B cell (primary cell): ENCODE measurements around the gene RASGRP2. TPM values are rescaled to one million over a fixed set of nuclear protein-coding genes. Genes with fewer than 3 reads are reported as not detected.
A peak's percentile ranks its signal among the peaks of the same experiment; 100 is the strongest.

Source experiments
- ATAC-seq: fragments of 200-7000 bp; cut with Tn5 transposase; one replicate; pipeline ENCODE4 v1.10.0; 2021; ENCODE audit warnings: low read depth, mild to moderate bottlenecking, moderate number of reproducible peaks, moderate library complexity
- CTCF ChIA-PET: fragments of 350-600 bp; sonication (Branson Sonifier 250); formaldehyde crosslinking; loops from one replicate; lab custom pipeline; 2021; ENCODE audit warnings: antibody characterized with exemption, inconsistent platforms; lab: Charles Lee
- POLR2A ChIA-PET: fragments of 350-600 bp; sonication (Branson Sonifier 250); formaldehyde crosslinking; loops from one replicate; lab custom pipeline; 2021; ENCODE audit warnings: antibody characterized with exemption; lab: Charles Lee
- DNase-seq: peaks from one replicate; pipeline ENCODE4 v3.0.0; 2013
- H2AFZ ChIP-seq: 2 replicates; pipeline ENCODE4 v1.6.1; 2012; ENCODE audit warnings: mild to moderate bottlenecking, low read depth, low read length; ENCODE audit not compliant: insufficient read depth, poor library complexity, severe bottlenecking
- H3K27ac ChIP-seq, 2 donors: 1 replicate in 1 of 2; 2 replicates in 1 of 2; pipeline ENCODE4 v1.5.1; 2012 to 2013; ENCODE audit warnings: low read length in 2 of 2, mild to moderate bottlenecking in 2 of 2, moderate library complexity in 1 of 2
- H3K27me3 ChIP-seq, 4 experiments: fragments of 200-600 bp in 1 of 4; sonication (generic) in 1 of 4; replicated peaks in 1 of 4; 1 replicate in 2 of 4; 2 replicates in 2 of 4; pipeline versions ENCODE4 v1.6.1 to v1.7.0; 2013 to 2016; ENCODE audit warnings: low read length in 3 of 4, mild to moderate bottlenecking in 2 of 4, mixed read lengths in 1 of 4, moderate library complexity in 1 of 4; ENCODE audit not compliant: insufficient read depth in 4 of 4, control insufficient read depth in 3 of 4; ENCODE audit errors: control extremely low read depth in 1 of 4
- H3K36me3 ChIP-seq, 2 experiments: replicated peaks in 1 of 2; 1 replicate in 1 of 2; 2 replicates in 1 of 2; pipeline versions ENCODE4 v1.6.1 to v1.7.1; 2013; ENCODE audit warnings: low read length in 1 of 2; ENCODE audit not compliant: insufficient read depth in 2 of 2, control insufficient read depth in 1 of 2; ENCODE audit errors: control extremely low read depth in 1 of 2, extremely low read depth in 1 of 2
- H3K4me1 ChIP-seq, 2 donors: fragments of 200-600 bp in 1 of 2; sonication (generic) in 1 of 2; 1 replicate in 1 of 2; 2 replicates in 1 of 2; pipeline versions ENCODE4 v1.5.1 to v1.6.1; 2013 to 2017; ENCODE audit warnings: low read length in 2 of 2; ENCODE audit not compliant: control insufficient read depth in 2 of 2, insufficient read depth in 2 of 2
- H3K4me2 ChIP-seq: replicated peaks from 2 replicates; pipeline ENCODE3; 2012; ENCODE audit warnings: mild to moderate bottlenecking, low read depth, low read length; ENCODE audit not compliant: poor library complexity, severe bottlenecking
- H3K4me3 ChIP-seq, 5 experiments: fragments of 200-600 bp in 1 of 5; sonication (generic) in 1 of 5; 1 replicate in 3 of 5; 2 replicates in 2 of 5; pipeline versions ENCODE4 v1.5.1 to v1.7.0; 2011 to 2016; ENCODE audit warnings: low read length in 4 of 5, mild to moderate bottlenecking in 4 of 5, low read depth in 2 of 5, control low read depth in 1 of 5, moderate library complexity in 1 of 5; ENCODE audit not compliant: insufficient read depth in 1 of 5; ENCODE audit errors: control extremely low read depth in 1 of 5, extremely low read depth in 1 of 5
- H3K79me2 ChIP-seq: fragments of 200-600 bp; sonication (generic); one replicate; pipeline ENCODE4 v1.6.0; 2016; ENCODE audit warnings: low read length; ENCODE audit not compliant: control insufficient read depth, insufficient read depth
- H3K9ac ChIP-seq: fragments of 200-600 bp; sonication (generic); 2 replicates; pipeline ENCODE4 v1.6.1; 2017; ENCODE audit warnings: mild to moderate bottlenecking, low read length, moderate library complexity
- H3K9me3 ChIP-seq, 3 donors: one replicate each; pipeline versions ENCODE4 v1.6.1 to v1.7.1; 2013; ENCODE audit warnings: low read length in 2 of 3; ENCODE audit not compliant: control insufficient read depth in 2 of 3, insufficient read depth in 1 of 3; ENCODE audit errors: control extremely low read depth in 1 of 3
- H4K20me1 ChIP-seq: 2 replicates; pipeline ENCODE4 v1.6.0; 2012; ENCODE audit warnings: mild to moderate bottlenecking, low read length; ENCODE audit not compliant: insufficient read depth, control insufficient read depth, poor library complexity, severe bottlenecking
- H3K27ac Mint-ChIP-seq: one replicate; pipeline ENCODE4 v1.8.0; 2021; ENCODE audit warnings: mixed read lengths
- H3K27me3 Mint-ChIP-seq: one replicate; pipeline ENCODE4 v1.8.0; 2021; ENCODE audit warnings: mixed read lengths
- H3K4me1 Mint-ChIP-seq: one replicate; pipeline ENCODE4 v1.8.0; 2021; ENCODE audit warnings: mixed read lengths
- H3K4me3 Mint-ChIP-seq: one replicate; pipeline ENCODE4 v1.8.0; 2021; ENCODE audit warnings: mixed read lengths
- H3K9me3 Mint-ChIP-seq: one replicate; pipeline ENCODE4 v1.8.0; 2022; ENCODE audit warnings: mixed read lengths; ENCODE audit not compliant: insufficient read depth
- CTCF ChIP-seq: fragments of 200-600 bp; IDR thresholded peaks from one replicate; pipeline ENCODE4 v1.8.0; 2022; ENCODE audit warnings: antibody characterized with exemption, mild to moderate bottlenecking
- EZH2 ChIP-seq: IDR thresholded peaks from 2 replicates; pipeline ENCODE4 v1.6.1; 2012; ENCODE audit warnings: borderline replicate concordance, low read depth, mild to moderate bottlenecking, moderate library complexity, low read length; ENCODE audit not compliant: insufficient read depth, poor library complexity, severe bottlenecking
- WGBS: methylation state at CpG from one replicate; pipeline ENCODE4 v1.1.5; 2013; ENCODE audit warnings: missing lambda C conversion rate; ENCODE audit not compliant: insufficient coverage; 5-methylcytosine and 5-hydroxymethylcytosine counted together
- intact Hi-C: fragments of 100-400 bp; cut with micrococcal nuclease; formaldehyde crosslinking; loops from one replicate; pipeline ENCODE4 v1.10.0; 2022
- polyA plus RNA-seq: library from polyadenylated mRNA; depleted of rRNA; stranded (reverse); fragments of >200 nt; gene quantifications from 2 replicates; pipeline ENCODE4 v1.2.3, GENCODE V29; 2012
- total RNA-seq, 2 donors: library from RNA; stranded (reverse); fragments of 120-200 nt in 1 of 2; gene quantifications; 1 replicate in 1 of 2; 2 replicates in 1 of 2; pipeline versions ENCODE4 v1.2.3 to v1.2.4, GENCODE V29; 2013 to 2022

RASGRP2 gene
- total and polyA plus RNA-seq, 2 donors (not counting 1 experiment from before 2014, with no cell fraction given) = 628 to 1,139 TPM

DNA sequence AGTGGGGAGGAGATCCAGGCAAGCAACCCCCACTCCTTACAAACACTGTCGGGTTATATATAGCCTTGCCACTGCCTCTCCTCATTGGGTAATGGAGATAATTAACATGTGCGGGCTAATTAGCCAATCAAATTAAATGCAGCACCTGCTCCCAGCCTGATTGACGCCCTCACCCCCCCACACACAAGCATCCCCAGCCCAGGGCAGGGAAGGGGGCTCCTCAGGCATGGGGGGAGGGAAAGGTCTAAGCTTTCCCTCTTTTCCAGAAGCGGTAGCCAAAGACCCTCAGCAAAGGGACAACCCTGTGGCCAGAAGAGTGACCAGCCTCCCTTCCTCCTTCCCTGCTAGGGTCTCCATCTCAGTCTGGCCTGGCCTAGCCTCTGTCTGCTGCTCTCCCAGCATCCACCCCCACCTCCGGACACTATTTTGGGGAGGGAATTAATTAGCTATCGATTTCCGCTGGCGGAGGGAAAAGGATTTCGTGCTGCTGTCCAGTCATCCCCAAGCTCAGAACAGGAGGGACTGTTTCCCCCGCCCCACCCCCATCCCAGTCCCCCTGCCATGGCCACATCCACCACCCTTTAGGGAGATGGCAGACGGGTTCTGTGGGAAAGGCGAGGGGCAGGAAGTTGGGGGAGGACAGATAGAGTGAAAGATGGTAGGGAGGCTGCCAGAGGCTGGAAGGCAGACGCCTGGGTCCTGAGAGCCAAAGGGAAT, 28.0 kb downstream of the RASGRP2 start:
- peaks cover 78% of the 10 kb centered on the region for H3K27me3 Mint-ChIP-seq
- ATAC-seq (no peak), DNase-seq (no peak)
- Histone ChIP-seq H3K4me3 (no peak overlapping the region), H3K9ac (no peak overlapping the region), H3K9me3 (peaks cover 0 to 18% (median 0%) of the 10 kb centered on the region in 3 donors), H3K79me2 (no peaks in the 10 kb centered on the region), H3K4me1 (peaks cover 17 to 28% of the 10 kb centered on the region in 2 donors), H2AFZ (no peak overlapping the region), H3K36me3 (no peaks in the 10 kb centered on the region), H3K27me3 (peaks cover 0 to 79% (median 33%) of the 10 kb centered on the region in 4 experiments), H4K20me1 (peaks cover 6% of the 10 kb centered on the region), H3K4me2 (no peak overlapping the region), H3K27ac (no peak overlapping the region)
- intact Hi-C loops = no loop called here
- POLR2A ChIA-PET = no interaction called here
- CTCF ChIA-PET = interaction anchor here (0.9 to 1.3 kb wide), 2 partner anchors 27 kb away, joined by 3 to 5 read pairs; no protein-coding TSS in a partner anchor
- no peak overlapping the region for H3K4me3 Mint-ChIP-seq
- TF ChIP-seq EZH2 (no peak), CTCF (no peak)
- H3K9me3 Mint-ChIP-seq = no peaks in the 10 kb centered on the region
- WGBS = 26% methylated on average over 5 of the region's 13 CpGs
- H3K4me1 Mint-ChIP-seq = peaks cover 23% of the 10 kb centered on the region
- no peak overlapping the region for H3K27ac Mint-ChIP-seq

DNA sequence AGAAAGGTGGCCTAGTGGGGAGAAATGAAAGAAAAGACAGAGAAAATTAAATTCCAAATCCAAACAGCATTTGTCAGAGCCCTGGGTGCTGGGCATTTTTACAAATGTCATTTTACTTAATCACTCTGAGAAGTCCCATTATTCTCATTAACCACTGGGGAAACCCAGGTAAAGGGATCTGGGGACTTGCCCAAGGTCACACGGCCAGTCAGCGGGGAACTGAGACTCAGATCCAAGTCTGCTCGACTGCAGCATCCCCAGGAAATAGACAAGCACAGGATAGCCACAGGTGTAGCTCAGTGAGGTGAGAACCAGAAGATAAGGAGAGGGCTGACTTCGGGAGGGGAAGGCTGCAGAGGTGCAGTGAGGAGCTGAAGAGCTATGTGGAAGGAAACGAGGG, 28.8 kb downstream of the RASGRP2 start:
- H3K27ac Mint-ChIP-seq = no peak overlapping the region

More for the DNA sequence above, 28.8 kb downstream of the RASGRP2 start:
- Histone ChIP-seq H2AFZ (no peak overlapping the region), H3K4me2 (no peak overlapping the region), H3K4me3 (no peak overlapping the region), H3K9ac (no peak overlapping the region), H4K20me1 (peaks cover 6% of the 10 kb centered on the region), H3K36me3 (no peaks in the 10 kb centered on the region), H3K79me2 (no peaks in the 10 kb centered on the region), H3K4me1 (peaks cover 17 to 29% of the 10 kb centered on the region in 2 donors), H3K27ac (no peak overlapping the region), H3K9me3 (peaks cover 0 to 18% (median 0%) of the 10 kb centered on the region in 3 donors), H3K27me3 (peaks cover 0 to 79% (median 36%) of the 10 kb centered on the region in 4 experiments)
- ChIA-PET CTCF (interaction anchor here (0.9 kb wide), 1 partner anchor 28 kb away, joined by 3 read pairs; no protein-coding TSS in a partner anchor), POLR2A (interaction anchor here (0.5 kb wide), 1 partner anchor 68 kb away, joined by 5 read pairs; no protein-coding TSS in a partner anchor)
- H3K4me1 Mint-ChIP-seq = peaks cover 26% of the 10 kb centered on the region
- ATAC-seq = no peak
- peak overlapping the region; percentile 23 for H3K4me3 Mint-ChIP-seq
- H3K9me3 Mint-ChIP-seq = no peaks in the 10 kb centered on the region
- intact Hi-C loops = no loop called here
- 50% methylated on average over 5 of the region's 5 CpGs for WGBS
- TF ChIP-seq CTCF (no peak), EZH2 (no peak)
- no peak for DNase-seq
- peaks cover 77% of the 10 kb centered on the region for H3K27me3 Mint-ChIP-seq
